ENCODE results near the gene TRERF1. TPM values are rescaled to one million over a fixed set of nuclear protein-coding genes. Genes with fewer than 3 reads are reported as not detected.

Gene TRERF1
- polyA plus RNA-seq, 1 of the 3 experiments (the other 2 are of a cell fraction), result 3.6 TPM

- Histone ChIP-seq H3K79me2 (ENCODE audit: insufficient read depth) (no peaks in the 10 kb centered on the region), H3K4me2 (peak overlapping the region; percentile 47), H3K9ac (peak overlapping the region; percentile 16; the same call in 1 of the 2 replicates), H3F3A (replicated peaks; ENCODE audit: insufficient read depth) (peaks cover 59% of the 10 kb centered on the region), H4K20me1 (ENCODE audit: insufficient read depth) (peaks cover 4% of the 10 kb centered on the region; the same call in 1 of the 2 replicates), H3K27me3 (ENCODE audit: insufficient read depth) (no peaks in the 10 kb centered on the region), H3K4me3 (ENCODE audit: low read depth in 2 of 2, low read length in 1 of 2) (no peak overlapping the region), H2AFZ (ENCODE audit: low read depth) (no peak overlapping the region), H3K9me2 (no peaks in the 10 kb centered on the region), H3K4me1 (ENCODE audit: control insufficient read depth in 1 of 2, insufficient read depth in 2 of 2, low read depth in 1 of 2, low read length in 1 of 2) (peaks cover 0 to 31% of the 10 kb centered on the region in 2 experiments; a peak in 3 of 4 replicates), H3K9me3 (no peaks in the 10 kb centered on the region), H3K36me3 (replicated peaks in 1 of 2; ENCODE audit: control insufficient read depth in 1 of 2, insufficient read depth in 2 of 2, low read length in 1 of 2) (peaks cover 0 to 6% of the 10 kb centered on the region in 2 experiments), H3K27ac (ENCODE audit: low read depth in 2 of 2, low read length in 1 of 2) (peak overlapping the region; percentile 11 to 94)
- POLR2A ChIA-PET, result no interaction called here
- WGBS (ENCODE audit: low lambda C conversion rate), result 51% methylated on average over 13 of the region's 13 CpGs
- CTCF ChIA-PET, result interaction anchor here (2.9 kb wide), 1 partner anchor 17 kb away, joined by 11 read pairs; no protein-coding TSS in a partner anchor
- DNase-seq, result no peak
- TF ChIP-seq TAF1 (IDR thresholded peaks at IDR 0.05; ENCODE audit: borderline replicate concordance, low read depth, low read length) (no peak), PBX3 (IDR thresholded peaks at IDR 0.05) (peak; percentile 78), CHD2 (IDR thresholded peaks at IDR 0.05; ENCODE audit: low read length, partially characterized antibody) (no peak), ELF1 (IDR thresholded peaks at IDR 0.05) (peak; percentile 48; the same call in 1 of the 2 replicates), REST (IDR thresholded peaks at IDR 0.05; ENCODE audit: low read depth, low read length) (no peak), FOSL2 (IDR thresholded peaks at IDR 0.05; ENCODE audit: borderline replicate concordance, low read depth) (peak; percentile 80), NRF1 (IDR thresholded peaks at IDR 0.05; ENCODE audit: low read depth, low read length) (no peak), FOXM1 (IDR thresholded peaks at IDR 0.05; ENCODE audit: low read depth) (no peak), TCF12 (IDR thresholded peaks at IDR 0.05) (peak; percentile 74), YY1 (IDR thresholded peaks at IDR 0.05; ENCODE audit: low read depth) (no peak), CTCF (IDR thresholded peaks at IDR 0.05) (peak; percentile 17; the same call in 1 of the 2 replicates), IRF3 (IDR thresholded peaks at IDR 0.05; ENCODE audit: low read depth, low read length) (no peak), RXRA (IDR thresholded peaks at IDR 0.05; ENCODE audit: borderline replicate concordance, low read depth) (no peak), MEF2A (IDR thresholded peaks at IDR 0.05; ENCODE audit: borderline replicate concordance, low read depth) (no peak), FOXJ3 (CRISPR knock-in tag; IDR thresholded peaks at IDR 0.05) (no peak), GABPA (IDR thresholded peaks at IDR 0.05; ENCODE audit: low read depth) (no peak; the same call in 1 of the 2 replicates), GATA2 (CRISPR knock-in tag; IDR thresholded peaks at IDR 0.05) (no peak), EZH2phosphoT487 (IDR thresholded peaks at IDR 0.05; ENCODE audit: borderline replicate concordance, low read depth) (no peak), USF1 (IDR thresholded peaks at IDR 0.05; ENCODE audit: borderline replicate concordance, low read depth) (no peak), NFIC (IDR thresholded peaks at IDR 0.05; ENCODE audit: borderline replicate concordance) (peak; percentile 62), SIN3A (IDR thresholded peaks at IDR 0.05; ENCODE audit: borderline replicate concordance, low read depth, low read length) (no peak), TEAD4 (IDR thresholded peaks at IDR 0.05; ENCODE audit: borderline replicate concordance, insufficient read depth) (no peak), EP300 (IDR thresholded peaks at IDR 0.05; ENCODE audit: borderline replicate concordance in 1 of 2, low read depth in 1 of 2, low read length in 1 of 2) (peak in 1 of 2 experiments; percentile 55; a peak in 1 of 4 replicates), RCOR1 (IDR thresholded peaks at IDR 0.05; ENCODE audit: low read length) (no peak)
Measured at GRCh38 chr6:42197555-42198362, 254.0 kb downstream of the TRERF1 start.

All from SK-N-SH (cell line).